ENCODE measurements around the gene PRKCH.
"Not testable (repeated sequence)": the region's sequence is repeated elsewhere in the genome, so short reads cannot be mapped to it uniquely, and the experiment has no call there.

PRKCH gene

GRCh38 chr14:61463664-61464285 lies 142.4 kb downstream of the PRKCH start:
- no peak overlapping the region for H3K4me3 Mint-ChIP-seq
- no peaks in the 10 kb centered on the region for H3K27me3 Mint-ChIP-seq (ENCODE audit: low read depth)
- H3K4me1 Mint-ChIP-seq (ENCODE audit: low read depth) = peaks cover 26% of the 10 kb centered on the region
- H3K27ac Mint-ChIP-seq = no peak overlapping the region
- peaks cover 6% of the 10 kb centered on the region for H3K9me3 Mint-ChIP-seq
- no peak for DNase-seq (ENCODE audit: low spot score)
- peaks cover 69% of the 10 kb centered on the region for H3K36me3 Mint-ChIP-seq (ENCODE audit: low read depth)

DNA sequence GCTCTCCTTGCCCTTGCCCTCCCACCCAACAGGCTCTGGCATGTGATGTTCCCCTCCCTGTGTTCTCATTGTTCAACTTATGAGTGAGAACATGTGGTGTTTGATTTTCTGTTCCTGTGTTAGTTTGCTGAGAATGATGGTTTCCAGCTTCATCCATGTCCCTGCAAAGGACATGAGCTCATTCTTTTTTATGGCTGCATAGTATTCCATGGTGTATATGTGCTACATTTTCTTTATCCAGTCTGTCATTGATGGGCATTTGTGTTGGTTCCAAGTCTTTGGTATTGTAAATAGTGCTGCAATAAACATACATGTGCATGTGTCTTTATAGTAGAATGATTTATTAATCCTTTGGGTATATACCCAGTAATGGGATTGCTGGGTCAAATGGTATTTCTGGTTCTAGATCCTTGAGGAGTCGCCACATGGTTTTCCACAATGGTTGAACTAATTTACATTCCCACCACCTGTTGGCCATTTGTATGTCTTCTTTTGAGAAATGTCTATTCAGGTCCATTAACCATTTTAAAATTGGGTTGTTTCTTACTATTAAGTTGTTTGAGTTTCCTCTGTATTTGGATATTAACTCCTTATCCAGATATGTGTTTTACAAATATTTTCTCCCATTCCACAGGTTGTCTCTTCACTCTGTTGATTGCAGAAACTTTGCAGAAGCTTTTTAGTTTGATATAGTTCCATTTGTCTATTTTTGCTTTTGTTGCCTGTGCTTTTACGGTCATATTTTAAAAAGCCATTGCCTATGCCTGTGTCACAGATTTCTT lies 143.4 kb downstream of the PRKCH start:
- H3K27ac Mint-ChIP-seq; DNase-seq (ENCODE audit: low spot score); H3K4me3 Mint-ChIP-seq; H3K27me3 Mint-ChIP-seq (ENCODE audit: low read depth); H3K9me3 Mint-ChIP-seq: not testable (repeated sequence)
- Mint-ChIP-seq H3K4me1 (ENCODE audit: low read depth) (peaks cover 32% of the 10 kb centered on the region), H3K36me3 (ENCODE audit: low read depth) (peaks cover 72% of the 10 kb centered on the region)

GRCh38 chr14:61466249-61466904 lies 145.0 kb downstream of the PRKCH start:
- Mint-ChIP-seq H3K27me3 (ENCODE audit: low read depth) (no peaks in the 10 kb centered on the region), H3K4me1 (ENCODE audit: low read depth) (peaks cover 41% of the 10 kb centered on the region), H3K27ac (no peak overlapping the region), H3K9me3 (peaks cover 3% of the 10 kb centered on the region), H3K36me3 (ENCODE audit: low read depth) (peaks cover 74% of the 10 kb centered on the region), H3K4me3 (no peak overlapping the region)
- DNase-seq (ENCODE audit: low spot score) = no peak

DNA sequence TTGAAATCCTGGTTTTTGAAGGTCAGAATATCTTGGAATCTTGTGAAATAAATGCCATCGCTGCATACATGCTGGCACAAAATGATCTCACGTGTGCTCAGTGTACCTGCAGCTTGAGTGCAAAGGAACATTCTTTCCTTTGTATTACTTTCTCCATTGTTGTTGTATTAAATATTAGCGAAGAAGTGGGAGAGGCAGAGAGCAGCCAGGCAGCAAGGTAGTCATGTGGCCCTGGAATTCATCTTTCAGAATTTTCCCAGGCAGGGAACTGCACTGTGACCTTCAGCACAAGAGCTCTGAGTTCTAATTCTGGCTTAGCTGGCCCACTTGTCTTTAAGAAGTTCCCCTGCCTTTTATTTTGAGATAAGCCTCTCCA lies 145.5 kb downstream of the PRKCH start:
- Mint-ChIP-seq H3K36me3 (ENCODE audit: low read depth) (peaks cover 74% of the 10 kb centered on the region), H3K4me3 (no peak overlapping the region), H3K27me3 (ENCODE audit: low read depth) (no peaks in the 10 kb centered on the region), H3K4me1 (ENCODE audit: low read depth) (peaks cover 42% of the 10 kb centered on the region), H3K9me3 (peaks cover 3% of the 10 kb centered on the region), H3K27ac (no peak overlapping the region)
- no peak for DNase-seq (ENCODE audit: low spot score)

DNA sequence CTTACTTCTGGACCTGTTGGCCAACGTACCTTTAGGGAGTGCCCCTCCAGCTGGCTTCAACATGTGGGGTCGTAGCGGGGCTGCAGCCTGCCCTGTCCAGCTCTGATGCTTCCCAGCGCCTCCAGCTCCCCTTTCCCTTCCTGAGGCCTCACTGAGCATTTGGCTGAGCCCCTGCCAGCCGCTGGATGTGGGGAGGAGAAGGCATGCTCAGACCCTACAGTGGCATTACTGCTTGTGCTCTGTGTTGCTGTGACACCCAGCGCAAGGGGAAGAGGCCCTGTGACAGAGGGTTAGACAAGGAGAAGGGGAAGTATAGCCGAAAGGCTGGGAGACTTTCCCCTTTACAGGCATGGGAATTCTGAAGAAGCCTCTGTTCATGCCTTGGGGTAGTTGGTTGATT lies 145.9 kb downstream of the PRKCH start:
- Mint-ChIP-seq H3K27ac (no peak overlapping the region), H3K4me1 (ENCODE audit: low read depth) (peaks cover 43% of the 10 kb centered on the region), H3K4me3 (no peak overlapping the region), H3K9me3 (peaks cover 3% of the 10 kb centered on the region), H3K36me3 (ENCODE audit: low read depth) (peaks cover 72% of the 10 kb centered on the region), H3K27me3 (ENCODE audit: low read depth) (no peaks in the 10 kb centered on the region)
- DNase-seq (ENCODE audit: low spot score) = no peak

DNA sequence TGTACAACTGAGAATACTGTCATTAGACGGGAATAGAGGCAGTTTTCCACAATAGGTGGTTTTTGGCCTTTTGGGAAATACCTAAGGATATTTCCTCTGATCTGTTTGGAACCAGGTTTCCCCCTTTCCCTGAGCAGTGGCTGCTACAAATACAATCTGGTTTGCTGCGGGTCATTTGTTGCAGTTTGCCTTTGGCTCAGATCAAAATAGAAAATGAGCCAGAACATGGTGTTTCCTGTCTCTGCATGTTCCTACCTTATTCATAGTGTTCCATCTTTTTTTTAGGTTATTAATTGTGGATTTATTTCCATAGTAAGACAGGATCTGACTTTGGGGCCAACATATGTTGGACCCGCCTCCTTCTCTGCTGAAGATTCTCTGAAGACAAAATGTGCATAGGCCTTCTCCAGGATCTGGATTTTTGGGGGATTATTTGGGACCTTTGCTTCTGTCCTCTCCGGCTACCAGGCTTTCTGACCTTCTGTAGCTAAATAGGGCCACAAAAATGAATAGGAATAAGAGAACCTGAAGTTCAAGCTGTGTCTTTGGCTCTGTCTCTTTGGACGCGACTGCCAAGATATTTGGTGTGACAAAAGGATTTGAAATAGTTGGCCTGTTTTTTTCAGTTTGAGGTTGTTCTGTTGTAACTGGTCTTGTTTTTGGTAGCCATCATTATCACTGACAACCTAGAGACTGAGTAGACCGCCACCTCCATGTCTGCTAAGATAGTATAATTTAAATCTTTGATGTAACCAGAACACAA lies 146.9 kb downstream of the PRKCH start:
- Mint-ChIP-seq H3K4me3 (no peak overlapping the region), H3K9me3 (peaks cover 3% of the 10 kb centered on the region), H3K4me1 (ENCODE audit: low read depth) (peaks cover 50% of the 10 kb centered on the region), H3K27ac (no peak overlapping the region), H3K27me3 (ENCODE audit: low read depth) (no peaks in the 10 kb centered on the region), H3K36me3 (ENCODE audit: low read depth) (peaks cover 70% of the 10 kb centered on the region)
- DNase-seq (ENCODE audit: low spot score) = no peak

DNA sequence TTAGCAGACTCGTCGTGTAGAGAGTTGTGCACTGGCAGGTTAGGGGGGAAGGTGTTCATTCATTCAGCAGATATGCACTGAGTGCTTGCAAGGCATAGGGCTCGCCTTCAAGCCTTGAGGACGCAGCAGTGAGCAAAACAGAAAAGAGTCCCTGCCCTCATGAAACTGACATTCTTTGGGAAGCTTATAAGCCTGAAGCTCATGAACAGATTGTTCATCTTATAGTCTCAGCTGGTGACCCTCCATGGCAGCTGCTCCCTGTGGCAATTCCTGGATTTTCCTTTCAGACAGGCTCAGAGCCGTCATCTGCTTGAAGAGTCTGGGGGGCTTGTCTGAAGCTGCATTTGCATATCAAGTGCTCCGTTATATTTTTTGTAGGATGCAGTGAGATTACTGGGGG lies 148.4 kb downstream of the PRKCH start:
- Mint-ChIP-seq H3K27me3 (ENCODE audit: low read depth) (no peaks in the 10 kb centered on the region), H3K4me3 (no peak overlapping the region), H3K9me3 (no peaks in the 10 kb centered on the region), H3K36me3 (ENCODE audit: low read depth) (peaks cover 67% of the 10 kb centered on the region), H3K27ac (no peak overlapping the region), H3K4me1 (ENCODE audit: low read depth) (peaks cover 56% of the 10 kb centered on the region)
- no peak for DNase-seq (ENCODE audit: low spot score)

DNA sequence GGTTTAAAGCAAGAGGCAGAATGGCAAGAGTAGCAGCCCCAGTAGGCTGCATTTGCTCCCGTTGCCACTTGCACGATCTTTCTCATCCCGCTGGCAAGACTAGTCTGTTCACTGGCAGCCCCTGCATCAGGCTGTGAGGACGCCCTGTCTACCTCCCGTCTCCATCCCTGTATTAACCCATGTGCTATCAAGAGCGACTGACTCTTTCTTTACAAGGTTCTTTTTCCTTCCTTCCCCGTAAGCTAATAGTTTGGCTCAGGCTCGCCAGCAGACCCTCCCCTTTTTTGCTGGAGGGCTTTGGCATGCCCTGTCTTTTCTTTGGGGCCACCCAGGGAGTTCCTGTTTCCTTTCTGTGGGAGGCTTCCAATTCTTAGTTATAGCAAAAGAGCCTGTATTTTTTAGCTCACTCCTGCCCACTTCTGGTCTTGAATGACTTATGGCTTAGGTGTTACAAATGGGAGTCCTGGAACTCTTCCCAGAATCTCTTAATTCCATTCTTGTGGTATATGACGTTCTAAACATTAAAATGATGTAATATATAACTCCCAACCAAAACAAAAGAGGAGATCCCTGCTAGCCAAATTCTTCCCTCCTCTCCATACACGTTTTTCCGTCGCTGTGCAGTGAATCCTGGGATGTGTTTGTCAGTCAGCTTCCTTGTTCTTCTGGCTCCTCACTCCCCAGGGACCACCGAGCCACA lies 149.0 kb downstream of the PRKCH start:
- no peaks in the 10 kb centered on the region for H3K9me3 Mint-ChIP-seq
- H3K27me3 Mint-ChIP-seq (ENCODE audit: low read depth) = no peaks in the 10 kb centered on the region
- H3K4me3 Mint-ChIP-seq = peak overlapping the region; percentile 84
- peaks cover 58% of the 10 kb centered on the region for H3K4me1 Mint-ChIP-seq (ENCODE audit: low read depth)
- H3K27ac Mint-ChIP-seq = peak overlapping the region; percentile 82
- no peak for DNase-seq (ENCODE audit: low spot score)
- peaks cover 67% of the 10 kb centered on the region for H3K36me3 Mint-ChIP-seq (ENCODE audit: low read depth)

- Mint-ChIP-seq H3K27me3 (ENCODE audit: low read depth) (no peaks in the 10 kb centered on the region), H3K36me3 (ENCODE audit: low read depth) (peaks cover 62% of the 10 kb centered on the region), H3K4me1 (ENCODE audit: low read depth) (peaks cover 59% of the 10 kb centered on the region), H3K9me3 (no peaks in the 10 kb centered on the region), H3K27ac (peak overlapping the region; percentile 82), H3K4me3 (peak overlapping the region; percentile 84)
- DNase-seq (ENCODE audit: low spot score) = no peak
Measured at GRCh38 chr14:61470961-61471293, 149.5 kb downstream of the PRKCH start.

DNA sequence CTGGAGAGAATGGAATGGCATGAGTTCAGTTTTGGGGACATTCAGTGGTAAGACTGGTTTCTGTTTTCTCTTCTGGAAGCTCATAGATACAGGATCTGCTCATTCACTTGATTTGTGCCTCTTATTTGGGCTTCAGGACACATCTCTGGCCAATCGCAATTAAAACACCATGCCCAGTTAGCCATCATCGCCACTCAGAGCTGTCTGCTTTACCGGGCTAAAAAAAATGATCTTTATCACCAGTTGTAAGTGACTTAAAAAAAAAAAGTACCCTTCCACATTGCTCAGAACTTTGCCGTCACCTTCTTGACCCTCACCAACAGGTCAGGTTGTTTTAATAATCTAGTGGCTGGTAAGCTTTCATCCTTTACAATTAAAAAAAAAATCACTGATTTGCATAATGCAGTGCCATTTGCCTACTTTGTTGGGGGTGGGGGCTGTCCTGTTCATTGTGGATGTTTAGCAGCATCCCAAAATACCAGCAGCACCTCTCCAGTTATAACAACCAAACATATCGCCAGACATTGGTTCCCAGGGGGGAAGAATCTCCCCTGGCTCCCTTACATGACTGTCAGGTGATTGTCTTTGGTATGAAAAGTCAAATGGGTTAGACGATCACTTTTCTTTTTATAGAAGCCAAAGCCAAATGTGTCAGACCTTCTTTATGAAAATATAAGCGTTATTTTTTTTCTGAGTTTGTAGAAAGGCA lies 150.1 kb downstream of the PRKCH start:
- no peak for DNase-seq (ENCODE audit: low spot score)
- H3K27ac Mint-ChIP-seq = peak overlapping the region; percentile 82
- no peaks in the 10 kb centered on the region for H3K27me3 Mint-ChIP-seq (ENCODE audit: low read depth)
- H3K36me3 Mint-ChIP-seq (ENCODE audit: low read depth) = peaks cover 65% of the 10 kb centered on the region
- no peaks in the 10 kb centered on the region for H3K9me3 Mint-ChIP-seq
- peaks cover 64% of the 10 kb centered on the region for H3K4me1 Mint-ChIP-seq (ENCODE audit: low read depth)
- peak overlapping the region; percentile 84 for H3K4me3 Mint-ChIP-seq

DNA sequence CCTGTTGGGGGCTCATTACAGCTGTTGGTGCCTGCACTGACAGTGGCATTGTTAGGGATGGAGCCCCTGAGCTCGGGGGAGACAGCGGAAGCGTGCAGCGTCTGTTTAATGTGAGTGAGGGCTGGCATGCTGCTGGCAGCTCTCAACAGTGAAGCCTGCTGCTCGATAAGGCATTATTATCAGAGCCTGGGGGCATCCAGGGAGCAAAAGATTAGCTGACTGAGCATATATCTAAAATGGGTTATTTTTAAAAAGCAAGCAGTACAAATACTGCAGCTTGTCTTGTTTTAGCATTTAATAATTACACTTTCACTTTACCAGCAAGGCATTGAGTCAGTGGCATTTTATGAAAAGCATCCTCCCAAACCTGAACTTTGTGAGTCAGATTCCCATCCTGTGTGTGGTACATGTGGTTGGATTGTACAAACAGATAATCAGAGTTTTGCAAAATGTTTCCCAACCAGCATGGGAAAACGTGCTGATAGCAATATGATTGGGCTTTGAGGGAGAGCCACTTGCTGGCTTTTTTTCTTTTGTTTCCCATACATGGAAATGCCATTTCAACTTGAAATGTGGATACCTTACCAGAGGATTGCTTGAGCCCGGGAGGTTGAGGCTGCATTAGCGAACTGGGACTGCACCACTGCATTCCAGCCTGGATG lies 150.8 kb downstream of the PRKCH start:
- Mint-ChIP-seq H3K36me3 (ENCODE audit: low read depth) (peaks cover 61% of the 10 kb centered on the region), H3K9me3 (no peaks in the 10 kb centered on the region), H3K27me3 (ENCODE audit: low read depth) (no peaks in the 10 kb centered on the region), H3K4me3 (peak overlapping the region; percentile 84), H3K4me1 (ENCODE audit: low read depth) (peaks cover 71% of the 10 kb centered on the region), H3K27ac (peak overlapping the region; percentile 82)
- peak; percentile 74 for DNase-seq (ENCODE audit: low spot score)

DNA sequence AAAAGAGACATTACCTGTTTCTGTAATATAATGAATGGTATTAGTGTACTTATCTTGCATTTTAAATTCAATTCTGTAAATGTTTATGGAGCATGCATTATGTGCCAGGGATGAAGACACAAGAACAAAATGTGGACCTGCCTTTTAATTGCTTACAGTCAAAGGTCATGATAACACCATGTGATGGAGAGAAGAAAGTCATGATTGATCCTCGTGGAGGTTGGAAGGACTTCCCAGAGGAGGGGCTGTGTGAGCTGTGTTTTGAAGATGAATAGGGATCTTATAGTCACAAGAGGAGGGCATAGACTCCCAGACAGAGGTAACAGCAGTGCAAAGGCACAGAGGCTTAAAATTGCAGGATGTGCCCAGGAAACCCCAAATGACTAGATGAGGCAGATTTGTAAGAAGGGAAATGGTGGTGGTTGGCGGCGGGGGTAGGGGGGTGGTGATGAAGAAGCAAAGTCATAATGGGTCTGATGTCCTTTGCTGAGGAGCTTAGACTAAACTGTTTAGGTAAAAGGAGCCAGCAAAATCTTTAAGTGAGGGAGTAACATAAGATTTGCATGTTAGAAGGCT lies 151.5 kb downstream of the PRKCH start:
- H3K27ac Mint-ChIP-seq = peak overlapping the region; percentile 82
- H3K27me3 Mint-ChIP-seq (ENCODE audit: low read depth) = no peaks in the 10 kb centered on the region
- peak overlapping the region; percentile 84 for H3K4me3 Mint-ChIP-seq
- DNase-seq (ENCODE audit: low spot score) = peak; percentile 76
- peaks cover 57% of the 10 kb centered on the region for H3K36me3 Mint-ChIP-seq (ENCODE audit: low read depth)
- H3K4me1 Mint-ChIP-seq (ENCODE audit: low read depth) = peaks cover 77% of the 10 kb centered on the region
- no peaks in the 10 kb centered on the region for H3K9me3 Mint-ChIP-seq

Data from T-helper 2 cell treated with Interferon-gamma antibody and Interleukin-4, amounts not matched to agents 5 μg/mL and 100 μg/mL, for 36 hours (primary cell).